ENCODE data around the gene LTBP2.

GRCh38 chr14:74575507-74575906 is 36.5 kb downstream of the LTBP2 start:
- TF ChIP-seq POLR2A (IDR thresholded peaks at IDR 0.05; ENCODE audit: low read length), result no peak
- no peak for TF ChIP-seq MAX (IDR thresholded peaks at IDR 0.05)
- no peak for TF ChIP-seq CTCF (IDR thresholded peaks at IDR 0.05)
- no peak for TF ChIP-seq MYC (IDR thresholded peaks at IDR 0.05; ENCODE audit: borderline replicate concordance, low read length)
- no peak for TF ChIP-seq EP300 (IDR thresholded peaks at IDR 0.05)
- TF ChIP-seq ZSCAN20 (CRISPR knock-in tag; IDR thresholded peaks at IDR 0.05), result no peak
- TF ChIP-seq HOXB5 (CRISPR knock-in tag; IDR thresholded peaks at IDR 0.05), result no peak
- TF ChIP-seq RCOR1 (IDR thresholded peaks at IDR 0.05; ENCODE audit: low read depth, low read length), result no peak
- TF ChIP-seq RAD21 (conservative IDR thresholded peaks at IDR 0.05 in 1 of 2, IDR thresholded peaks at IDR 0.05 in 1 of 2), result no peak
- TF ChIP-seq NR3C1 (IDR thresholded peaks at IDR 0.05), result no peak
- no peak for TF ChIP-seq MAFK (IDR thresholded peaks at IDR 0.05; ENCODE audit: partially characterized antibody)
- TF ChIP-seq HDAC2 (IDR thresholded peaks at IDR 0.05), result no peak
- no peak for TF ChIP-seq TP53 (CRISPR knock-in tag; IDR thresholded peaks at IDR 0.05)
- TF ChIP-seq CHD4 (IDR thresholded peaks at IDR 0.05; ENCODE audit: borderline replicate concordance), result no peak
